K562 (cell line): ENCODE measurements around the gene CTCF. TPM values are rescaled to one million over a fixed set of nuclear protein-coding genes. Genes with fewer than 3 reads are reported as not detected.

ENCODE experiments used
- ATAC-seq: fragments of 200-7000 bp; cut with Tn5 transposase; 3 replicates; pipeline ENCODE4 v1.9.1; 2020; ENCODE audit warnings: moderate library complexity
- BruUV-seq: library from RNA; stranded (reverse); fragments of 400-500 nt; replicated peaks from 2 replicates; lab custom pipeline; 2021; lab: Mats Ljungman, UMichigan
- CTCF ChIA-PET: fragments of 300-600 bp; formaldehyde crosslinking; extraction: SDS; loops from one replicate; lab custom pipeline; 2021; ENCODE audit warnings: low intra/inter-chr PET ratio; lab: Yijun Ruan, JAX
- POLR2A ChIA-PET: fragments of 300-600, 350-650 bp; sonication (Branson Sonifier 250); formaldehyde crosslinking; extraction: SDS; loops from one replicate; lab custom pipeline; 2021; ENCODE audit warnings: antibody characterized with exemption, inconsistent platforms; lab: Yijun Ruan, JAX
- DNase-seq, 4 experiments: peaks; one replicate each; pipeline versions ENCODE4 v3.0.0 to v3.0.0-alpha.2; 2011 to 2018; ENCODE audit warnings: low spot score in 3 of 4, mixed read lengths in 3 of 4; ENCODE audit errors: extremely low read depth in 1 of 4
- FAIRE-seq: peaks from 2 replicates; lab custom pipeline; 2011; peaks lifted over from hg19 to GRCh38; lab: Jason Lieb, UNC
- H2AFZ ChIP-seq: 2 replicates; pipeline ENCODE4 v1.6.0; 2011; ENCODE audit warnings: low read depth, low read length, control low read depth, inconsistent platforms
- H3K27ac ChIP-seq: fragments of 200-600 bp; 3 replicates; pipeline ENCODE4 v1.8.0; 2011; ENCODE audit warnings: low read depth, mild to moderate bottlenecking, control low read depth, inconsistent platforms, low read length, moderate library complexity, mixed read lengths; ENCODE audit errors: extremely low read depth
- H3K27me3 ChIP-seq, 2 experiments: fragments of 300-600 bp in 1 of 2; 2 replicates in 1 of 2; 3 replicates in 1 of 2; pipeline versions ENCODE4 v1.6.0 to v1.8.0; 2011; ENCODE audit warnings: inconsistent platforms in 2 of 2, low read length in 2 of 2, mild to moderate bottlenecking in 1 of 2, mixed read lengths in 1 of 2, moderate library complexity in 1 of 2; ENCODE audit not compliant: control insufficient read depth in 2 of 2, insufficient read depth in 2 of 2
- H3K36me3 ChIP-seq: fragments of 300-600 bp; 3 replicates; pipeline ENCODE4 v1.8.0; 2011; ENCODE audit warnings: mild to moderate bottlenecking, low read length, inconsistent platforms; ENCODE audit not compliant: control insufficient read depth, insufficient read depth
- H3K4me1 ChIP-seq, 2 experiments: fragments of 200-600 bp in 1 of 2; replicated peaks in 1 of 2; 2 replicates in 1 of 2; 3 replicates in 1 of 2; pipeline versions ENCODE4 v1.5.1 to v1.8.0; 2011; ENCODE audit warnings: inconsistent platforms in 2 of 2, low read length in 2 of 2, mild to moderate bottlenecking in 1 of 2, mixed read lengths in 1 of 2, moderate library complexity in 1 of 2; ENCODE audit not compliant: control insufficient read depth in 2 of 2, insufficient read depth in 2 of 2
- H3K4me2 ChIP-seq: 2 replicates; pipeline ENCODE4 v1.6.1; 2011; ENCODE audit warnings: low read length, control low read depth, inconsistent platforms, mixed read lengths; ENCODE audit not compliant: insufficient read depth
- H3K4me3 ChIP-seq: fragments of 200-600 bp; sonication (generic), shearing (Covaris generic); 2 replicates; pipeline ENCODE4 v1.5.1; 2016; ENCODE audit warnings: control low read depth, inconsistent platforms
- H3K79me2 ChIP-seq: fragments of 200-600 bp; 3 replicates; pipeline ENCODE4 v1.8.0; 2011; ENCODE audit warnings: low read length, inconsistent platforms; ENCODE audit not compliant: control insufficient read depth, insufficient read depth
- H3K9ac ChIP-seq, 2 experiments: 2 replicates each; pipeline versions ENCODE4 v1.6.0 to v1.6.1; 2011; ENCODE audit warnings: low read depth in 2 of 2, low read length in 2 of 2, control low read depth in 1 of 2, inconsistent platforms in 1 of 2, mild to moderate bottlenecking in 1 of 2, mixed read lengths in 1 of 2; ENCODE audit not compliant: insufficient read depth in 1 of 2
- H3K9me1 ChIP-seq: one replicate; pipeline ENCODE4 v1.6.0; 2011; ENCODE audit warnings: inconsistent platforms, mild to moderate bottlenecking, low read length, moderate library complexity; ENCODE audit not compliant: control insufficient read depth, insufficient read depth
- H3K9me3 ChIP-seq: replicated peaks from 2 replicates; pipeline ENCODE4 v1.5.1; 2011; ENCODE audit warnings: low read depth, low read length, inconsistent platforms; ENCODE audit not compliant: control insufficient read depth, insufficient read depth
- H4K20me1 ChIP-seq: replicated peaks from 2 replicates; pipeline ENCODE4 v1.6.1; 2011; ENCODE audit warnings: low read length, inconsistent platforms, mixed read lengths; ENCODE audit not compliant: control insufficient read depth, insufficient read depth
- CREM ChIP-seq: IDR thresholded peaks from 2 replicates; pipeline ENCODE4 v1.6.1; 2014; ENCODE audit warnings: antibody characterized with exemption, low read depth
- HEY1 ChIP-seq: fragments of 250-450 bp; sonication (Bioruptor Pico); IDR thresholded peaks from 2 replicates; pipeline ENCODE4 v1.5.0; 2020; ENCODE audit warnings: mild to moderate bottlenecking, moderate library complexity, borderline replicate concordance
- HMGXB4 ChIP-seq: sonication (generic); formaldehyde crosslinking; IDR thresholded peaks from 2 replicates; pipeline ENCODE4 v1.8.1; 2023; ENCODE audit warnings: mild to moderate bottlenecking, missing genetic modification reagents
- MCM7 ChIP-seq, 2 experiments: fragments of 450-650 bp; IDR thresholded peaks; 2 replicates each; pipeline ENCODE4 v1.6.1; 2016 to 2018
- NR0B1 ChIP-seq: fragments of 450-650 bp; IDR thresholded peaks from one replicate; pipeline ENCODE4 v1.6.1; 2018; ENCODE audit warnings: mild to moderate bottlenecking, moderate library complexity; ENCODE audit not compliant: partially characterized antibody
- OTX1 ChIP-seq: fragments of 450-650 bp; formaldehyde crosslinking; IDR thresholded peaks from 2 replicates; pipeline ENCODE4 v1.4.0; 2022; ENCODE audit warnings: mild to moderate bottlenecking
- ZNF324 ChIP-seq: fragments of 250-450 bp; sonication (Bioruptor Pico); IDR thresholded peaks from 2 replicates; pipeline ENCODE4 v1.4.0; 2020; ENCODE audit warnings: mild to moderate bottlenecking
- ZNF507 ChIP-seq: conservative IDR thresholded peaks from 2 replicates; pipeline ENCODE4 v1.6.1; 2017; ENCODE audit warnings: missing genetic modification characterization, missing compliant biosample characterization
- ZNF740 ChIP-seq, 3 experiments: fragments of 200-800 bp in 1 of 3; sonication (Bioruptor generic) in 1 of 3; sonication (generic) in 1 of 3; formaldehyde crosslinking in 1 of 3; IDR thresholded peaks; 2 replicates each; pipeline versions ENCODE4 v1.6.1 to v1.8.0; 2016 to 2022; ENCODE audit warnings: mild to moderate bottlenecking in 2 of 3, missing compliant biosample characterization in 2 of 3, missing genetic modification characterization in 2 of 3, missing genetic modification reagents in 1 of 3
- WGBS: fragments of 100-300 bp; shearing (Covaris generic); methylation state at CpG from one replicate; pipeline ENCODE4 v1.1.6; 2016; ENCODE audit warnings: low coverage, mixed read lengths; ENCODE audit not compliant: insufficient coverage; ENCODE audit errors: missing lambda C conversion rate; 5-methylcytosine and 5-hydroxymethylcytosine counted together
- in situ Hi-C: fragments of 300-500 bp; cut with MboI; formaldehyde crosslinking; loops from 4 replicates; pipeline ENCODE4 v1.15.0; 2018; ENCODE audit warnings: inconsistent platforms, mixed read lengths
- intact Hi-C: fragments of 100-400 bp; cut with micrococcal nuclease; formaldehyde crosslinking; loops from 2 replicates; pipeline ENCODE4 v1.14.2; 2022
- polyA plus RNA-seq, 8 experiments: library from polyadenylated mRNA; depleted of rRNA in 4 of 8; stranded (reverse) in 5 of 8; unstranded in 3 of 8; fragments of >200 nt; fragmentation: Nextera tagmentation in 2 of 8; fragmentation: Illumina TruSeq in 1 of 8; extraction: Ambion mirVana in 2 of 8; extraction: Trizol in 1 of 8; gene quantifications; 2 replicates each; pipeline versions ENCODE4 v1.2.1 to v1.2.3, GENCODE V29; 2011 to 2014; ENCODE audit warnings: inconsistent platforms in 1 of 8, missing spikeins in 1 of 8
- total RNA-seq, 7 experiments: library from RNA; depleted of rRNA in 6 of 7; stranded (reverse); fragments of >200 nt in 6 of 7; fragmentation: Illumina TruSeq in 2 of 7; extraction: Trizol in 2 of 7; gene quantifications; 2 replicates each; pipeline versions ENCODE4 v1.2.1 to v1.2.3, GENCODE V29; 2011 to 2021; ENCODE audit warnings: low replicate concordance in 1 of 7
- TF ChIP-seq, protein P1 (sequence below): sonication (generic); formaldehyde crosslinking; IDR thresholded peaks from 2 replicates; pipeline ENCODE4 v1.8.0; 2022; ENCODE audit warnings: mild to moderate bottlenecking, missing genetic modification reagents

CTCF gene
- total and polyA plus RNA-seq, 9 of the 15 experiments (the other 6 are each of a cell fraction or from before 2014, with no cell fraction given), result 7.8 to 49.2 (median 33.9) TPM

- H3K9me3 ChIP-seq, result no peaks in the 10 kb centered on the region
- TF ChIP-seq ZNF324 (CRISPR knock-in tag) (no peak), ZNF740 (CRISPR knock-in tag; IDR thresholded peaks at IDR 0.05) (no peak), ZNF740 (tag; IDR thresholded peaks at IDR 0.05) (no peak), MCM7 (IDR thresholded peaks at IDR 0.05) (no peak), HEY1 (no peak), CREM (no peak), ZNF507 (tag) (no peak), HMGXB4 (CRISPR knock-in tag) (no peak), OTX1 (CRISPR knock-in tag) (no peak), NR0B1 (no peak)
- TF ChIP-seq, protein P1, sequence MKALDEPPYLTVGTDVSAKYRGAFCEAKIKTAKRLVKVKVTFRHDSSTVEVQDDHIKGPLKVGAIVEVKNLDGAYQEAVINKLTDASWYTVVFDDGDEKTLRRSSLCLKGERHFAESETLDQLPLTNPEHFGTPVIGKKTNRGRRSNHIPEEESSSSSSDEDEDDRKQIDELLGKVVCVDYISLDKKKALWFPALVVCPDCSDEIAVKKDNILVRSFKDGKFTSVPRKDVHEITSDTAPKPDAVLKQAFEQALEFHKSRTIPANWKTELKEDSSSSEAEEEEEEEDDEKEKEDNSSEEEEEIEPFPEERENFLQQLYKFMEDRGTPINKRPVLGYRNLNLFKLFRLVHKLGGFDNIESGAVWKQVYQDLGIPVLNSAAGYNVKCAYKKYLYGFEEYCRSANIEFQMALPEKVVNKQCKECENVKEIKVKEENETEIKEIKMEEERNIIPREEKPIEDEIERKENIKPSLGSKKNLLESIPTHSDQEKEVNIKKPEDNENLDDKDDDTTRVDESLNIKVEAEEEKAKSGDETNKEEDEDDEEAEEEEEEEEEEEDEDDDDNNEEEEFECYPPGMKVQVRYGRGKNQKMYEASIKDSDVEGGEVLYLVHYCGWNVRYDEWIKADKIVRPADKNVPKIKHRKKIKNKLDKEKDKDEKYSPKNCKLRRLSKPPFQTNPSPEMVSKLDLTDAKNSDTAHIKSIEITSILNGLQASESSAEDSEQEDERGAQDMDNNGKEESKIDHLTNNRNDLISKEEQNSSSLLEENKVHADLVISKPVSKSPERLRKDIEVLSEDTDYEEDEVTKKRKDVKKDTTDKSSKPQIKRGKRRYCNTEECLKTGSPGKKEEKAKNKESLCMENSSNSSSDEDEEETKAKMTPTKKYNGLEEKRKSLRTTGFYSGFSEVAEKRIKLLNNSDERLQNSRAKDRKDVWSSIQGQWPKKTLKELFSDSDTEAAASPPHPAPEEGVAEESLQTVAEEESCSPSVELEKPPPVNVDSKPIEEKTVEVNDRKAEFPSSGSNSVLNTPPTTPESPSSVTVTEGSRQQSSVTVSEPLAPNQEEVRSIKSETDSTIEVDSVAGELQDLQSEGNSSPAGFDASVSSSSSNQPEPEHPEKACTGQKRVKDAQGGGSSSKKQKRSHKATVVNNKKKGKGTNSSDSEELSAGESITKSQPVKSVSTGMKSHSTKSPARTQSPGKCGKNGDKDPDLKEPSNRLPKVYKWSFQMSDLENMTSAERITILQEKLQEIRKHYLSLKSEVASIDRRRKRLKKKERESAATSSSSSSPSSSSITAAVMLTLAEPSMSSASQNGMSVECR, result no peak
- no peak overlapping the region for H3K4me2 ChIP-seq
- no peak overlapping the region for H3K27ac ChIP-seq
- peaks cover 0 to 71% of the 10 kb centered on the region in 2 experiments; a peak in 4 of 5 replicates for H3K4me1 ChIP-seq
- in situ Hi-C loops, result no loop called here
- no peaks in the 10 kb centered on the region for H3K36me3 ChIP-seq
- WGBS, result 34% methylated on average over 27 of the region's 35 CpGs
- CTCF ChIA-PET, result no interaction called here
- H2AFZ ChIP-seq, result no peak overlapping the region
- H3K9ac ChIP-seq, result no peak overlapping the region; a peak in 1 of 4 replicates
- peaks cover 8 to 61% of the 10 kb centered on the region in 2 experiments; a peak in 4 of 5 replicates for H3K27me3 ChIP-seq
- intact Hi-C loops, result no loop called here
- FAIRE-seq (no peak), DNase-seq (no peak), ATAC-seq (no peak)
- H3K9me1 ChIP-seq, result no peaks in the 10 kb centered on the region
- H3K79me2 ChIP-seq, result no peaks in the 10 kb centered on the region
- H4K20me1 ChIP-seq, result peaks cover 7% of the 10 kb centered on the region; the same call in 1 of the 2 replicates
- POLR2A ChIA-PET, result interaction anchor here (0.5 to 0.8 kb wide), 3 partner anchors 11 to 396 kb away, joined by 3 read pairs; partner anchors contain the start of gene ACD
- H3K4me3 ChIP-seq, result no peak overlapping the region
- BruUV-seq, result no TSS peak
Observed at GRCh38 chr16:67648764-67649407, 86.6 kb downstream of the CTCF start.
